ENCODE measurements around the gene PDLIM1.

The PDLIM1 gene

GRCh38 chr10:95196046-95196445 is 94.8 kb downstream of the PDLIM1 start:
- DNase-seq: no peak

- no peak for DNase-seq
Observed at GRCh38 chr10:95193944-95194343, 96.9 kb downstream of the PDLIM1 start, which contains the start of gene ACSM6. TSS of gene ACSM6 (plus strand) at chr10:95194238. CDS start at chr10:95194486, 248 bp downstream.

- DNase-seq: no peak
Observed at GRCh38 chr10:95188593-95188992, 102.2 kb downstream of the PDLIM1 start.

GRCh38 chr10:95187617-95188016 is 103.2 kb downstream of the PDLIM1 start:
- DNase-seq: no peak

Data from activated naive CD4-positive, alpha-beta T cell treated with anti-CD3 and anti-CD28 coated beads, Interleukin-2, amount 50 U/mL, for 16 hours (primary cell).